ENCODE results near the gene BRF1. TPM values are rescaled to one million over a fixed set of nuclear protein-coding genes. Genes with fewer than 3 reads are reported as not detected.

BRF1 gene
- total RNA-seq, 2 experiments from 2014 or later = 32.2 to 51.8 TPM

GRCh38 chr14:105271224-105271890, 29.4 kb downstream of the BRF1 start:
- Mint-ChIP-seq H3K36me3 (no peaks in the 10 kb centered on the region), H3K9me3 (ENCODE audit: low read depth) (no peaks in the 10 kb centered on the region), H3K27ac (no peak overlapping the region), H3K4me1 (no peaks in the 10 kb centered on the region), H3K27me3 (no peaks in the 10 kb centered on the region), H3K4me3 (no peak overlapping the region)
- ATAC-seq (no peak), DNase-seq (no peak)
- CTCF ChIA-PET = interaction anchor here (0.8 to 1.0 kb wide), 3 partner anchors 81 to 257 kb away, joined by 3 to 4 read pairs (median 4); no protein-coding TSS in a partner anchor

GRCh38 chr14:105269405-105269804, 31.4 kb downstream of the BRF1 start:
- ATAC-seq = no peak
- no peak for DNase-seq
- CTCF ChIA-PET = no interaction called here
- Mint-ChIP-seq H3K36me3 (no peaks in the 10 kb centered on the region), H3K27me3 (no peaks in the 10 kb centered on the region), H3K27ac (no peak overlapping the region), H3K4me1 (no peaks in the 10 kb centered on the region), H3K9me3 (ENCODE audit: low read depth) (no peaks in the 10 kb centered on the region), H3K4me3 (no peak overlapping the region)

GRCh38 chr14:105268736-105269354, 32.0 kb downstream of the BRF1 start:
- Mint-ChIP-seq H3K27me3 (no peaks in the 10 kb centered on the region), H3K4me1 (no peaks in the 10 kb centered on the region), H3K9me3 (ENCODE audit: low read depth) (no peaks in the 10 kb centered on the region), H3K27ac (no peak overlapping the region), H3K4me3 (no peak overlapping the region), H3K36me3 (peaks cover 2% of the 10 kb centered on the region)
- DNase-seq (no peak), ATAC-seq (no peak)
- CTCF ChIA-PET = interaction anchor here (1.4 kb wide), 1 partner anchor 178 kb away, joined by 4 read pairs; no protein-coding TSS in a partner anchor

GRCh38 chr14:105267820-105268548, 32.8 kb downstream of the BRF1 start:
- CTCF ChIA-PET = interaction anchor here (1.4 kb wide), 1 partner anchor 178 kb away, joined by 4 read pairs; no protein-coding TSS in a partner anchor
- Mint-ChIP-seq H3K27ac (no peak overlapping the region), H3K4me1 (no peaks in the 10 kb centered on the region)

GRCh38 chr14:105261781-105262180, 39.0 kb downstream of the BRF1 start:
- ATAC-seq = no peak
- Mint-ChIP-seq H3K4me3 (no peak overlapping the region), H3K27ac (no peak overlapping the region)

More at GRCh38 chr14:105267820-105268548, 32.8 kb downstream of the BRF1 start:
- H3K27me3 Mint-ChIP-seq = no peaks in the 10 kb centered on the region
- peaks cover 3% of the 10 kb centered on the region for H3K36me3 Mint-ChIP-seq
- no peak for ATAC-seq
- H3K9me3 Mint-ChIP-seq (ENCODE audit: low read depth) = no peaks in the 10 kb centered on the region
- H3K4me3 Mint-ChIP-seq = no peak overlapping the region
- DNase-seq = no peak

GRCh38 chr14:105260959-105261358, 39.8 kb downstream of the BRF1 start:
- CTCF ChIA-PET = interaction anchor here (1.0 kb wide), 2 partner anchors 14 to 91 kb away, joined by 3 read pairs; no protein-coding TSS in a partner anchor
- Mint-ChIP-seq H3K27me3 (no peaks in the 10 kb centered on the region), H3K27ac (no peak overlapping the region)

More at GRCh38 chr14:105261781-105262180, 39.0 kb downstream of the BRF1 start:
- no peaks in the 10 kb centered on the region for H3K9me3 Mint-ChIP-seq (ENCODE audit: low read depth)
- peaks cover 3% of the 10 kb centered on the region for H3K36me3 Mint-ChIP-seq
- no peak for DNase-seq
- CTCF ChIA-PET = no interaction called here
- H3K27me3 Mint-ChIP-seq = no peaks in the 10 kb centered on the region
- H3K4me1 Mint-ChIP-seq = no peaks in the 10 kb centered on the region

GRCh38 chr14:105258846-105259245, 42.0 kb downstream of the BRF1 start:
- no peak for ATAC-seq
- CTCF ChIA-PET = interaction anchor here (0.6 to 0.9 kb wide), 2 partner anchors 43 to 55 kb away, joined by 3 read pairs; no protein-coding TSS in a partner anchor
- no peak overlapping the region for H3K27ac Mint-ChIP-seq
- peaks cover 1% of the 10 kb centered on the region for H3K36me3 Mint-ChIP-seq
- no peaks in the 10 kb centered on the region for H3K27me3 Mint-ChIP-seq
- no peaks in the 10 kb centered on the region for H3K4me1 Mint-ChIP-seq
- no peak for DNase-seq
- no peak overlapping the region for H3K4me3 Mint-ChIP-seq
- no peaks in the 10 kb centered on the region for H3K9me3 Mint-ChIP-seq (ENCODE audit: low read depth)

More at GRCh38 chr14:105260959-105261358, 39.8 kb downstream of the BRF1 start:
- ATAC-seq = no peak
- Mint-ChIP-seq H3K4me3 (no peak overlapping the region), H3K4me1 (no peaks in the 10 kb centered on the region), H3K36me3 (peaks cover 3% of the 10 kb centered on the region), H3K9me3 (ENCODE audit: low read depth) (no peaks in the 10 kb centered on the region)
- no peak for DNase-seq

GRCh38 chr14:105257464-105257863, 43.3 kb downstream of the BRF1 start:
- CTCF ChIA-PET = no interaction called here
- Mint-ChIP-seq H3K27me3 (no peaks in the 10 kb centered on the region), H3K9me3 (ENCODE audit: low read depth) (no peaks in the 10 kb centered on the region), H3K27ac (no peak overlapping the region), H3K4me1 (no peaks in the 10 kb centered on the region), H3K4me3 (no peak overlapping the region), H3K36me3 (no peaks in the 10 kb centered on the region)
- DNase-seq (no peak), ATAC-seq (no peak)

GRCh38 chr14:105256292-105256960, 44.4 kb downstream of the BRF1 start:
- ATAC-seq = no peak
- CTCF ChIA-PET = no interaction called here
- no peaks in the 10 kb centered on the region for H3K9me3 Mint-ChIP-seq (ENCODE audit: low read depth)
- H3K27ac Mint-ChIP-seq = no peak overlapping the region
- no peaks in the 10 kb centered on the region for H3K36me3 Mint-ChIP-seq
- H3K4me3 Mint-ChIP-seq = no peak overlapping the region
- H3K27me3 Mint-ChIP-seq = no peaks in the 10 kb centered on the region
- DNase-seq = no peak
- H3K4me1 Mint-ChIP-seq = no peaks in the 10 kb centered on the region

- CTCF ChIA-PET = no interaction called here
- Mint-ChIP-seq H3K4me1 (peaks cover 9% of the 10 kb centered on the region), H3K4me3 (no peak overlapping the region), H3K27ac (no peak overlapping the region), H3K36me3 (no peaks in the 10 kb centered on the region), H3K27me3 (no peaks in the 10 kb centered on the region), H3K9me3 (ENCODE audit: low read depth) (no peaks in the 10 kb centered on the region)
- ATAC-seq (no peak), DNase-seq (no peak)
These were observed 45.7 kb downstream of the BRF1 start for GRCh38 chr14:105255021-105255507.

- CTCF ChIA-PET = no interaction called here
- H3K36me3 Mint-ChIP-seq = peaks cover 7% of the 10 kb centered on the region
These were observed 47.5 kb downstream of the BRF1 start for GRCh38 chr14:105253329-105253682.

GRCh38 chr14:105252552-105253328, 48.1 kb downstream of the BRF1 start:
- CTCF ChIA-PET = interaction anchor here (0.8 kb wide), 1 partner anchor 12 kb away, joined by 3 read pairs; no protein-coding TSS in a partner anchor
- peaks cover 18% of the 10 kb centered on the region for H3K4me1 Mint-ChIP-seq
- H3K27ac Mint-ChIP-seq = no peak overlapping the region
- no peak overlapping the region for H3K4me3 Mint-ChIP-seq
- peaks cover 7% of the 10 kb centered on the region for H3K36me3 Mint-ChIP-seq
- no peaks in the 10 kb centered on the region for H3K9me3 Mint-ChIP-seq (ENCODE audit: low read depth)
- no peaks in the 10 kb centered on the region for H3K27me3 Mint-ChIP-seq
- no peak for DNase-seq
- ATAC-seq = no peak

More at GRCh38 chr14:105253329-105253682, 47.5 kb downstream of the BRF1 start:
- Mint-ChIP-seq H3K27me3 (no peaks in the 10 kb centered on the region), H3K4me3 (no peak overlapping the region), H3K27ac (no peak overlapping the region), H3K4me1 (peaks cover 18% of the 10 kb centered on the region), H3K9me3 (ENCODE audit: low read depth) (no peaks in the 10 kb centered on the region)
- ATAC-seq = no peak
- no peak for DNase-seq

Data from activated CD8-positive, alpha-beta memory T cell treated with anti-CD3 and anti-CD28 coated beads, Interleukin-2, amount 10 ng/mL, durations not matched to agents 7 days and 5 days (primary cell).